ENCODE data around the gene SMAD2.

GRCh38 chr18:47773931-47774330 lies 156.5 kb downstream of the SMAD2 start:
- TF ChIP-seq, protein P1, sequence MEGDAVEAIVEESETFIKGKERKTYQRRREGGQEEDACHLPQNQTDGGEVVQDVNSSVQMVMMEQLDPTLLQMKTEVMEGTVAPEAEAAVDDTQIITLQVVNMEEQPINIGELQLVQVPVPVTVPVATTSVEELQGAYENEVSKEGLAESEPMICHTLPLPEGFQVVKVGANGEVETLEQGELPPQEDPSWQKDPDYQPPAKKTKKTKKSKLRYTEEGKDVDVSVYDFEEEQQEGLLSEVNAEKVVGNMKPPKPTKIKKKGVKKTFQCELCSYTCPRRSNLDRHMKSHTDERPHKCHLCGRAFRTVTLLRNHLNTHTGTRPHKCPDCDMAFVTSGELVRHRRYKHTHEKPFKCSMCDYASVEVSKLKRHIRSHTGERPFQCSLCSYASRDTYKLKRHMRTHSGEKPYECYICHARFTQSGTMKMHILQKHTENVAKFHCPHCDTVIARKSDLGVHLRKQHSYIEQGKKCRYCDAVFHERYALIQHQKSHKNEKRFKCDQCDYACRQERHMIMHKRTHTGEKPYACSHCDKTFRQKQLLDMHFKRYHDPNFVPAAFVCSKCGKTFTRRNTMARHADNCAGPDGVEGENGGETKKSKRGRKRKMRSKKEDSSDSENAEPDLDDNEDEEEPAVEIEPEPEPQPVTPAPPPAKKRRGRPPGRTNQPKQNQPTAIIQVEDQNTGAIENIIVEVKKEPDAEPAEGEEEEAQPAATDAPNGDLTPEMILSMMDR (IDR thresholded peaks at IDR 0.05): no peak
- no peak for TF ChIP-seq POLR2A (IDR thresholded peaks at IDR 0.05)

Measured in esophagus squamous epithelium (tissue), 4 donors.